ENCODE measurements around the gene PSMA7.

Gene PSMA7

DNA sequence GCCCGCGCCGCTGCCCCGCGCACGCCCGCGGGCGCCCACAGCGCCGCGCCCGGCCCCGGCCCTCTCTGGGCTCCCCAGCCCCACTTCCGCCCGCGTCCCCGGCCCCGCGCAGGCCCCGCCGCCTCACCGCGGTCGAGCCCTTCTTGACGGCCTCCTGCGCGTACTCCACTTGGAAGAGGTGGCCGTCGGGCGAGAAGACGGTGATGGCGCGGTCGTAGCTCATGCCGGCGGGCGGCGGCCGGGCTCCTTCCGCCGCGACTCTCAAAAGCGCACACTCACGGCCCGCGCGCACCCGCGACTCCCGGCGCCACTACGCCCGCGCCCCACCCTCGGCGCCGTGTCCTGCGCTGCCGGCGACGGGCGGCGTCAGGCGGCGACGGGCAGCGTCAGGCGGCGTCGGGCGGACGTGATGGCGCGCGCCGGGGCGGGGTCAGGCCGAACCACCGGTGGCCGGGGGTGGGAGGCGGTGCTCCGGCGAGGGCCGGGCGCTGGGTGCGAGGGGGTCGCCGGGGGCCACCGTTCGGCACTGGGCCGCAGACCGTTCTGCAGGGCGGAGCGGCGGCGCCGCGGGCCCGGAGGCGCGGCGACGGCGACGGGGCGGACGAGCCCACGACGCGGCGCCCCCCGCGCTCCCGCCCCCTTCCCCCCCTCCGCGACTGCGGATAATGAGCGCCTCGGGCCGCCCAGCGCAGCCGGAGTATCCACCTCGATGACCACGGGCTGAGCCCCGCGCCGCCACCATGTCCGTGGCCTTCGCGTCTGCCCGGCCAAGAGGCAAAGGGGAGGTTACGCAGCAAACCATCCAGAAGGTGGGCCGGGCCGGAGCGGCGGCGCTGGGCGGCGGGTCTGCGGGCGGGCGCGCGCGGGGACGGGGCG is at the start of gene PSMA7, which contains the start of gene SS18L1:
PSMA7 (minus strand) TSS at position 314 of the 876 bp plus-strand sequence; CDS start at position 223, 91 bp downstream.
SS18L1 (plus strand) TSS at position 689 of the 876 bp plus-strand sequence; CDS start at position 741, 52 bp downstream.
- FAIRE-seq: no peak

DNA sequence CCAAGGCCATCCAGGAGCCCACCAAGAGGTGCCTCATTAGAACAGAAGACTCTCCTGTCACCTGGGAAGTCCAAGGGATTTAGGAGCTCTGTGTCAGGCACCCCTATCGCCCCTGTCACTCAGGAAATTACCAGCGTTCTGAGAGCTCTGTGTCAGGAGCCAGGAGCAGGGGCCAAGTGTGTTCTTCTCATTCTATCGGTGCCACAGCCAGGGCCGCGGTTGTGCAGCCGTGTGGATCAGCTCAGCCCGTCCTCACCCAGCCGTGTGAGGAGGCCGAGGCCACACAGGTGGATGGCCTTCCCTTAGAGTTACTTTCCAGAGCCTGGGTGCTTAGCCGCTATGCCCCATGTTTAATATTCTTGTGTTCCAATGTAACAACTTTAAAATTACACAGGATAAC is 49.4 kb upstream of the PSMA7 start:
- FAIRE-seq: no peak

DNA sequence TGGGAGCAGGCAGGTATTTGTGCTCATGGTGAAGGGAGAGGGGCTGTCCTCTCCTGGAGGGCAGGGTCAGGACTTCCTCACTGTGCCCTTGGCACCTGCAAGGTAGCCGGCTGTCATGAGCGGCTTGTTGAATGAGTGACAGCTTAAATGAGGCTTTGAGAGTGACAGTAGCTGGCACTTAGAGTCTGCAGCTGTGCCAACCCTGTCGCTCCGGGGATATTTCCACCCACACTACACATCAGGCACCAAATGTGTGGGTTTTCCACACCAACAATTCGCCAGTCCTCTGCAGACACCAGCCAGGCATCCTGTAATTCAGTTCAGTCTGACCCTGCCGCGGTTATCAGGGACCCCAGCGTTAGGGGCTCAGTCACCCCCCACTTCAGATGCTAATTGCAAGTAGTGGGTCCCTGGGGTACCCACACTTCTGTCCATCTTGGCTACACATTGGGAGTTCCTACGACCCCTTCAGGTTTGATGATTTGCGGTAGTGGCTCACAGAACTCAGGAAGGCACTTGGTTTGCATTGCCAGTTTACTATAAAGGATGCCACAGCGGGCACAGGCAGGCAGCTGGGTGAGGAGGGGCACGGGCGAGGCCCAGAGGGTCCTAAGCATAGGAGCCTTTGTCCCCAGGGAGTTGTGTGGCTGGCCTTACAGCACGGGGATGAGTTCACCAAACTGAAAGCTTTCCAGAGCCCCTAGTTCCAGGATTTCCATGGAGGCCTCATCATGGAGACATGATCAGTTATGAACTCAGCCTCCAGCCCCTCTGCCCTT is 48.8 kb upstream of the PSMA7 start:
- no peak for FAIRE-seq

GRCh38 chr20:62190639-62191411 is 47.6 kb upstream of the PSMA7 start:
- FAIRE-seq: no peak

GRCh38 chr20:62186887-62187866 is 44.0 kb upstream of the PSMA7 start:
- FAIRE-seq: no peak

DNA sequence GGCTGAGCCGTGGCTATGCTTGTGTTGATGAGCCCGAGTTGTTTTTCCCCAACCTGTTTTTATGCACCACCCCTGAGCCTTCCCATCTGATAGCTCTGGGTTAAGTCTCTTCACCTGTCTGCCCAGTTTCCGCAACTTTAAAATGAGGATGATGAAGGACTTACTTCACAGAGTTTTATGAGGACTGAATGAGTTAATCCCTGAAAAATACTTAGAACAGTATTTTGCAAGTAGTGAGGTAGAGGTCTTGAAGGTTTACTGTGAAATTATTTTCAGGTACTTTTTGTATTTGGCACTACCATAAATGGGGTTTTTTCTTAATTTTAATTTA is 42.9 kb upstream of the PSMA7 start:
- FAIRE-seq: no peak

- FAIRE-seq: no peak
Observed at GRCh38 chr20:62183426-62184142, 40.4 kb upstream of the PSMA7 start.

DNA sequence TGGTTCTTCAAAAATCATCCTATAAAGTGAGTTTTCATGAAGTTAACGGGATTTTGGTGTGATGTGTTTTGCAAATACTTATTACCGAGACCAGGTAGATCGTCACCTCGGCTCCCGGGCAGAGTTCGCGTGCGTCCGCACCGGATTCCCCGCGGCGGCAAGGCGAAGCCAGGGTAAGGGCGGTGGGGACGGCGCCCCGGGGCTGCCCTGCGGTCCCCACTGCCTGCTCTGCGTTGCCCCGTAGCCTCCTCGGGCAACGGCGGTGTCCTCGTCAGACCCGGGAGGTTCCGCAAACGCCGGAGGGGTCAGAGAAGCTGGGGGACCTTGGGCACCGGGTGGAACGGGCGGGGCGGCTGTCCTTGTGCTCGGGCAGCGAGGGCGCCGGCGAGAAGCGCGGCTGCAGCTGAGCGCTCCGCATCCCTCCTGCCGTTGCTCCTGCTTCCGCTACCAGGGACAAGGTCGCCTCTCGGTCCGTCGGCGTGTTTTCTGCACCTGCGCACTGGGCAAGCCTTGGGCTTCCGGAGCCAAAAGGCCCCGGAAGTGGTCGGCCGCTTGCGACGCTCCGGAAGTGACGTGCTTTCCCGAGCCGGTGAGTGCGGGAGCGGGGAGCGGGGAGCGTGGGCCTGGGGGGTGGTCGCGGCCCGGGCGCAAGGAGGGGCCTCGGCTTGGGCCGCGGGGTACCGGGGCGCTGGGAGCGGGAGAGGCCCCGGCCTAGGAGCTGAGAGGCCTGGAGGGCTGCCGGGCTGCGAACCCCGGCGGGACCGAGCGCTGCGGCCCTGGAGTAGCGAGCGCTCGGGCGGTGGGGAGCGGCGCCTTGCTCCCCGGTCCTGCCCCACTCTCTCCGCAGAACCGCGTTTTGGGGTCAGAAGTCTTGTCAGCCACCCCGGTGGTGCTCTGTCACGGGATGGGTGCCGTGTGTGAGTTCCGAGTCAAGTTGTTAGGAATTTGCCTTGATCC is 39.6 kb upstream of the PSMA7 start, which contains the start of gene MTG2:
MTG2 (plus strand) TSS at position 560 of the 957 bp plus-strand sequence. CDS start 10,393 bp downstream, outside the sequence.
- no peak for FAIRE-seq

DNA sequence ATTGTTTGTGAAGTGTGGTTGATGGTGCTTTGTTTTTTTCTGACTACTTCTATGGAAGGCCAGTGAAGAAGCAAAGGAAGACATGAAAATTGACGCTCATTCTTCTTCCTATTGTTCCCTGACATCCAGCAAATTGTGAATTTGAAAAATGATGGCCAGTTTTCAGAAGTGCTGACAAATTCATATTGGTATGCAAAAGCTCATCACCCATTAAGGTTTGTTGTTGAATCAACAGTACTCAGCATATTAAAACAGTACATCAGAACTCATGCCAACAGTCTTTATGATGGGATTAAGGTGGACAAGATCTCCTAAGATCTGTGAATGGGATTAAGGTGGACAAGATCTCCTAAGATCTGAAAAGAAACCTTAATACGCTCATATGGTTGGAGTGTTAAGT is 38.6 kb upstream of the PSMA7 start:
- no peak for FAIRE-seq

DNA sequence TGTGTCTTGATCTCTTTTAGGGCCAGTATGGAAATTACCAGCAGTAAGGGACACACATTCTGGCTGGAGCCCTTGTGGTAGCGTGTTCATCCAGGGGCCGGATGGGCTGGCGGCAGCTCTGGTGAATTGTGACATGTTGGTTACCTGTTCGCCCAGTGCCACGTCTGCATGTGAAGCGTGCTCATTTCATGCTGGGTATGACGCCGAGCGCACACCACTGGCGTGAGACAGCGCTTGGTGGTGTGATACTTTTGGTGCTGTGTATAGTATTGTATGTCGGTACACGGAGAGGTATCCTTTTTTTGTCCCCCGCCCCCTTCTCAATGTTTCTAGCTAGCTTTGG is 35.9 kb upstream of the PSMA7 start:
- FAIRE-seq: no peak

GRCh38 chr20:62178316-62179161 is 35.3 kb upstream of the PSMA7 start:
- FAIRE-seq: no peak

GRCh38 chr20:62177307-62177706 is 34.1 kb upstream of the PSMA7 start:
- no peak for FAIRE-seq

DNA sequence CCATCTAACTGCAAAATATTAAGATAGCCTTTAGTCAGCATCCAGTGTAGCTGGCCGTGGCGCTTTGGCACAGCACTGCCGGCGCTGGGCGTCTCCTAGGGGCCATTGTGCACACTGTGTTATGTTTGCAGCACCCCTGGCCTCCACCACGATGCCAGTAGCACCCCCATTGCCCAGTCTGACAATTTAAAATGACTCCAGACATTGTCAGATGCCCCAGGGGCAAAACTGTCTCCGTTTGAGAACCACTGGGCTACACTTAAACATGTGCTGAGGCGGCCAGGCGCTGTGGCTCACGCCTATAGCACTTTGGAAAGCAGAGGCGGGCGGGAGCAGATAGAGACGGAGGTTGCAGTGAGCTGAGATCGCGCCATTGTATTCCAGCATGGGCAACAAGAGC is 33.7 kb upstream of the PSMA7 start:
- FAIRE-seq: no peak

GRCh38 chr20:62175711-62176110 is 32.5 kb upstream of the PSMA7 start:
- no peak for FAIRE-seq

GRCh38 chr20:62174870-62175624 is 31.9 kb upstream of the PSMA7 start:
- no peak for FAIRE-seq

- no peak for FAIRE-seq
Observed at GRCh38 chr20:62174021-62174804, 31.0 kb upstream of the PSMA7 start.

GRCh38 chr20:62172666-62173065 is 29.5 kb upstream of the PSMA7 start:
- no peak for FAIRE-seq
